NCI-H526 treated with DMSO at 0.1 percent for 48 hours (cell line): ENCODE results near the gene PRRC2C.
"Not testable (repeated sequence)": the region's sequence is repeated elsewhere in the genome, so short reads cannot be mapped to it uniquely, and the experiment has no call there.

Experiments used
- DNase-seq: peaks from one replicate; lab custom pipeline; 2025; lab: John Stamatoyannopoulos, UW

PRRC2C gene

GRCh38 chr1:171485375-171486047, at the start of gene PRRC2C:
Gene PRRC2C, plus strand, starts transcription at chr1:171485530. Its CDS starts 26,559 bp downstream, at chr1:171512089.
- peak; percentile 99 for DNase-seq

- no peak for DNase-seq
Observed at GRCh38 chr1:171438441-171438840, 46.9 kb upstream of the PRRC2C start.

- DNase-seq: not testable (repeated sequence)
Observed at GRCh38 chr1:171440201-171440600, 45.1 kb upstream of the PRRC2C start.

GRCh38 chr1:171441278-171441895, 43.9 kb upstream of the PRRC2C start:
- DNase-seq: not testable (repeated sequence)

- no peak for DNase-seq
Observed at GRCh38 chr1:171446386-171446785, 38.9 kb upstream of the PRRC2C start.

- no peak for DNase-seq
Observed at GRCh38 chr1:171455967-171456366, 29.4 kb upstream of the PRRC2C start.

GRCh38 chr1:171457412-171457811, 27.9 kb upstream of the PRRC2C start:
- DNase-seq: no peak

GRCh38 chr1:171460018-171460620, 25.2 kb upstream of the PRRC2C start:
- no peak for DNase-seq

- DNase-seq: no peak
Observed at GRCh38 chr1:171467626-171468025, 17.7 kb upstream of the PRRC2C start.

GRCh38 chr1:171468120-171468750, 17.1 kb upstream of the PRRC2C start:
- DNase-seq: no peak

GRCh38 chr1:171470726-171471125, 14.6 kb upstream of the PRRC2C start:
- DNase-seq: no peak

- DNase-seq: no peak
Observed at GRCh38 chr1:171472183-171472647, 13.1 kb upstream of the PRRC2C start.

- DNase-seq: no peak
Observed at GRCh38 chr1:171476829-171477228, 8.5 kb upstream of the PRRC2C start.

- no peak for DNase-seq
Observed at GRCh38 chr1:171477804-171478203, 7.5 kb upstream of the PRRC2C start.

GRCh38 chr1:171480035-171480434, 5.3 kb upstream of the PRRC2C start:
- DNase-seq: no peak

- peak; percentile 74 for DNase-seq
Observed at GRCh38 chr1:171484760-171485374, 463 bp upstream of the PRRC2C start.

GRCh38 chr1:171486048-171486519, 754 bp downstream of the PRRC2C start:
- DNase-seq: peak; percentile 62

- DNase-seq: no peak
Observed at GRCh38 chr1:171487038-171487437, 1.7 kb downstream of the PRRC2C start.

- DNase-seq: no peak
Observed at GRCh38 chr1:171488190-171488929, 3.0 kb downstream of the PRRC2C start.

- DNase-seq: no peak
Observed at GRCh38 chr1:171494076-171494475, 8.7 kb downstream of the PRRC2C start.

GRCh38 chr1:171495444-171495843, 10.1 kb downstream of the PRRC2C start:
- no peak for DNase-seq
